ENCODE data around the gene LGMN. TPM values are rescaled to one million over a fixed set of nuclear protein-coding genes. Genes with fewer than 3 reads are reported as not detected.

The LGMN gene
- total and polyA plus RNA-seq, 2 of the 13 experiments (the other 11 are each of a cell fraction or from before 2014, with no cell fraction given), result 28.9 to 76.4 TPM

- H3K4me3 ChIP-seq (replicated peaks in 1 of 3; ENCODE audit: insufficient read depth in 1 of 3, low read depth in 2 of 3, low read length in 3 of 3), result no peak overlapping the region
- H2AFZ ChIP-seq (ENCODE audit: low read length), result no peak overlapping the region
- peaks cover 0 to 1% of the 10 kb centered on the region in 2 experiments; a peak in 3 of 5 replicates for H3K36me3 ChIP-seq (replicated peaks in 1 of 2; ENCODE audit: control insufficient read depth in 1 of 2, insufficient read depth in 2 of 2, low read length in 2 of 2)
- no peak overlapping the region for H3K9ac ChIP-seq (ENCODE audit: insufficient read depth, low read depth, low read length)
- peaks cover 20% of the 10 kb centered on the region for H3K4me1 ChIP-seq (ENCODE audit: insufficient read depth, low read length)
- no peak overlapping the region for H3K4me2 ChIP-seq (ENCODE audit: low read depth, low read length)
- ChIA-PET CTCF (ENCODE audit: low intra/inter-chr PET ratio, low total read pairs) (no interaction called here), POLR2A (no interaction called here)
- WGBS (ENCODE audit: low lambda C conversion rate), result 88% methylated on average over 2 of the region's 2 CpGs
- H3K9me3 ChIP-seq (ENCODE audit: low read length), result no peaks in the 10 kb centered on the region
- H3K27me3 ChIP-seq (ENCODE audit: control insufficient read depth in 1 of 2, insufficient read depth in 2 of 2, low read length in 2 of 2), result no peaks in the 10 kb centered on the region; a peak in 1 of 5 replicates
- peaks cover 9% of the 10 kb centered on the region for H3K79me2 ChIP-seq (ENCODE audit: insufficient read depth, low read length)
- ATAC-seq (no peak), DNase-seq (ENCODE audit: low spot score) (no peak), FAIRE-seq (no peak)
- intact Hi-C loops (cut with micrococcal nuclease; ENCODE audit: unreplicated experiment), result no loop called here
- H3K27ac ChIP-seq (ENCODE audit: extremely low read length, insufficient read depth, low read length), result no peak overlapping the region
- in situ Hi-C loops (cut with HindIII; ENCODE audit: extremely low pct_ligation_motif_present, low pct_unique_long_range_greater_than_20kb), result no loop called here
- BruUV-seq (replicated peaks), result no TSS peak
- H4K20me1 ChIP-seq (ENCODE audit: insufficient read depth, low read length), result no peaks in the 10 kb centered on the region; the same call in 1 of the 2 replicates
- TF ChIP-seq NR2F1 (CRISPR knock-in tag; IDR thresholded peaks at IDR 0.05) (no peak), TAF1 (CRISPR knock-in tag; IDR thresholded peaks at IDR 0.05) (no peak), ELF4 (CRISPR knock-in tag; IDR thresholded peaks at IDR 0.05; ENCODE audit: borderline replicate concordance) (no peak), CHCHD3 (CRISPR knock-in tag; IDR thresholded peaks at IDR 0.05) (no peak), HCFC1 (IDR thresholded peaks at IDR 0.05; ENCODE audit: low read depth, low read length) (no peak), FOSL2 (CRISPR knock-in tag; IDR thresholded peaks at IDR 0.05) (no peak), IKZF4 (CRISPR knock-in tag; IDR thresholded peaks at IDR 0.05; ENCODE audit: borderline replicate concordance, low read depth, not compliant biosample characterization) (no peak), MAFK (conservative IDR thresholded peaks at IDR 0.05 in 1 of 2, IDR thresholded peaks at IDR 0.05 in 1 of 2; ENCODE audit: low read length in 2 of 2) (no peak), KLF13 (CRISPR knock-in tag; IDR thresholded peaks at IDR 0.05) (no peak), NFIC (IDR thresholded peaks at IDR 0.05; ENCODE audit: low read length) (no peak)
These were observed 4.2 kb downstream of the LGMN start for GRCh38 chr14:92744198-92744597.

GRCh38 chr14:92740440-92740839 is 8.0 kb downstream of the LGMN start:
- no peak for ATAC-seq
- BruUV-seq (replicated peaks), result no TSS peak
- intact Hi-C loops (cut with micrococcal nuclease; ENCODE audit: unreplicated experiment), result no loop called here
- no peak for FAIRE-seq
- 99% methylated on average over 8 of the region's 8 CpGs for WGBS (ENCODE audit: low lambda C conversion rate)
- no peak overlapping the region for H3K27ac ChIP-seq (ENCODE audit: extremely low read length, insufficient read depth, low read length)
- DNase-seq (ENCODE audit: low spot score), result no peak
- peaks cover 0 to 1% of the 10 kb centered on the region in 2 experiments; a peak in 3 of 5 replicates for H3K36me3 ChIP-seq (replicated peaks in 1 of 2; ENCODE audit: control insufficient read depth in 1 of 2, insufficient read depth in 2 of 2, low read length in 2 of 2)
- ChIA-PET CTCF (ENCODE audit: low intra/inter-chr PET ratio, low total read pairs) (no interaction called here), POLR2A (no interaction called here)
- no peaks in the 10 kb centered on the region for H3K27me3 ChIP-seq (ENCODE audit: control insufficient read depth in 1 of 2, insufficient read depth in 2 of 2, low read length in 2 of 2)
- no peak overlapping the region for H2AFZ ChIP-seq (ENCODE audit: low read length)
- no peak overlapping the region for H3K4me3 ChIP-seq (replicated peaks in 1 of 3; ENCODE audit: insufficient read depth in 1 of 3, low read depth in 2 of 3, low read length in 3 of 3)
- no peak overlapping the region for H3K4me2 ChIP-seq (ENCODE audit: low read depth, low read length)
- H3K9ac ChIP-seq (ENCODE audit: insufficient read depth, low read depth, low read length), result no peak overlapping the region
- H3K9me3 ChIP-seq (ENCODE audit: low read length), result no peaks in the 10 kb centered on the region
- H3K4me1 ChIP-seq (ENCODE audit: insufficient read depth, low read length), result peaks cover 9% of the 10 kb centered on the region; the same call in 1 of the 2 replicates
- H4K20me1 ChIP-seq (ENCODE audit: insufficient read depth, low read length), result no peaks in the 10 kb centered on the region; the same call in 1 of the 2 replicates
- H3K79me2 ChIP-seq (ENCODE audit: insufficient read depth, low read length), result no peaks in the 10 kb centered on the region
- in situ Hi-C loops (cut with HindIII; ENCODE audit: extremely low pct_ligation_motif_present, low pct_unique_long_range_greater_than_20kb), result no loop called here
- TF ChIP-seq NFKBIZ (CRISPR knock-in tag; IDR thresholded peaks at IDR 0.05) (no peak), SMYD3 (CRISPR knock-in tag; IDR thresholded peaks at IDR 0.05) (no peak), SMC3 (IDR thresholded peaks at IDR 0.05; ENCODE audit: low read length) (no peak), KMT2A (CRISPR knock-in tag; IDR thresholded peaks at IDR 0.05) (no peak), SALL1 (CRISPR knock-in tag; IDR thresholded peaks at IDR 0.05) (no peak), CEBPG (CRISPR knock-in tag; IDR thresholded peaks at IDR 0.05) (no peak), PCBP1 (IDR thresholded peaks at IDR 0.05; ENCODE audit: borderline replicate concordance, low read depth, low read length) (no peak), ZNF333 (CRISPR knock-in tag; IDR thresholded peaks at IDR 0.05; ENCODE audit: borderline replicate concordance) (no peak), ZNF281 (CRISPR knock-in tag; IDR thresholded peaks at IDR 0.05; ENCODE audit: borderline replicate concordance) (no peak), ZNF337 (CRISPR knock-in tag; IDR thresholded peaks at IDR 0.05; ENCODE audit: borderline replicate concordance, low read depth) (no peak)
